C4-2B (cell line): Measurements from ENCODE around the gene OPN1MW2.
"Not testable (repeated sequence)": the region's sequence is repeated elsewhere in the genome, so short reads cannot be mapped to it uniquely, and the experiment has no call there.

Source experiments
- ZFX ChIP-seq: fragments of 450-650 bp; IDR thresholded peaks from 2 replicates; pipeline ENCODE4 v1.6.1; 2017
- TF ChIP-seq, protein P1 (sequence below): fragments of 450-650 bp; conservative IDR thresholded peaks from 2 replicates; pipeline ENCODE4 v1.5.1; 2017; ENCODE audit warnings: mild to moderate bottlenecking

DNA sequence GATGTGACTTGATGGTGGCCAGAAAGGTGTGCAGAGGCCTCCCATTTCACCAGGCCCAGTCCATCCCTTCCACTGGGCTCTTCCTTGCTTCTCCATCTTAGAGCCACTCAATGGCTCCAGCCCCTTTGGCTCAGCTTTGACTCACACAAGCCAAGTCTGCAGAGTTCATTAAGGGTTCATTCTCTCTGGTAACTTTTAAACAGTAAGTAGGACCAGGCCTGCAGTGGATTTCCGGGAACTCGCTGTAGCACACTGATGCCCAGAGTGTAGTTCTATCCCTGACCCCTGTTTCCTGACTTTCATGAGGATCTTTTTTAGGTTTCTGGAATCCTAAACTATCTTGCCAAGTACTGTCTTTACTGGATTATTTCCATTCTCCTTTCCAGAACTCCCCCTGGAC is 25.2 kb upstream of the OPN1MW2 start:
- TF ChIP-seq, protein P1, sequence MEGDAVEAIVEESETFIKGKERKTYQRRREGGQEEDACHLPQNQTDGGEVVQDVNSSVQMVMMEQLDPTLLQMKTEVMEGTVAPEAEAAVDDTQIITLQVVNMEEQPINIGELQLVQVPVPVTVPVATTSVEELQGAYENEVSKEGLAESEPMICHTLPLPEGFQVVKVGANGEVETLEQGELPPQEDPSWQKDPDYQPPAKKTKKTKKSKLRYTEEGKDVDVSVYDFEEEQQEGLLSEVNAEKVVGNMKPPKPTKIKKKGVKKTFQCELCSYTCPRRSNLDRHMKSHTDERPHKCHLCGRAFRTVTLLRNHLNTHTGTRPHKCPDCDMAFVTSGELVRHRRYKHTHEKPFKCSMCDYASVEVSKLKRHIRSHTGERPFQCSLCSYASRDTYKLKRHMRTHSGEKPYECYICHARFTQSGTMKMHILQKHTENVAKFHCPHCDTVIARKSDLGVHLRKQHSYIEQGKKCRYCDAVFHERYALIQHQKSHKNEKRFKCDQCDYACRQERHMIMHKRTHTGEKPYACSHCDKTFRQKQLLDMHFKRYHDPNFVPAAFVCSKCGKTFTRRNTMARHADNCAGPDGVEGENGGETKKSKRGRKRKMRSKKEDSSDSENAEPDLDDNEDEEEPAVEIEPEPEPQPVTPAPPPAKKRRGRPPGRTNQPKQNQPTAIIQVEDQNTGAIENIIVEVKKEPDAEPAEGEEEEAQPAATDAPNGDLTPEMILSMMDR, result not testable (repeated sequence)
- TF ChIP-seq ZFX, result not testable (repeated sequence)
